Measurements from ENCODE around the gene ZBTB12.
"Not testable (repeated sequence)": the region's sequence is repeated elsewhere in the genome, so short reads cannot be mapped to it uniquely, and the experiment has no call there.

The ZBTB12 gene

GRCh38 chr6:31874836-31875572 lies 26.9 kb downstream of the ZBTB12 start:
- DNase-seq = no peak

DNA sequence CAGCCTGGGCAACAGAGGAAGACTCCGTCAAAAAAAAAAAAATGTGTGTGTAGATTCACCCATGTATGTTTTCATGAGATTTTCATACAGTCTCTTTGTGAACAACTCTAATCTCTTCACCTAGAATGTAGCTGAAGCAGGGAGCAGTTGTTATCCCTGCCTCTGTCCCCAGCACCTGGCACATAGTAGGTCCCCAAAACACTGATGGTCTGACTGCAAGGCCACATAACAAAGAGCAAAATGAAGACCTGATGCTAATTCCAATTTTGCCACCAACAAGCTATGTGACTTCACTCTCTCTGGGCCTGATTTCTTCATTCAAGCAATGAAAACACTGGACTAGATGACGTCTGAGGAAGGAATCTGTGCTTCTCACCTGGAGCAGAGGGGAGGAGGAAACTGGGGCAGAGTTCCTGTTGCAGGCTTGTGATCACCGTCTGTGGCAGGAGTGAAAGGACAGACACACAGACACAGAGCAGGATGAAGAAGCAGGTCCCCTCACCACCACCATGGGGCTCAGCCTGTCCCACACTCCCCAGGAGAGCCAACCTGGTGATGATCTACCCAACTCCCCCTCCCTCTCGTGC lies 27.7 kb downstream of the ZBTB12 start:
- no peak for DNase-seq

DNA sequence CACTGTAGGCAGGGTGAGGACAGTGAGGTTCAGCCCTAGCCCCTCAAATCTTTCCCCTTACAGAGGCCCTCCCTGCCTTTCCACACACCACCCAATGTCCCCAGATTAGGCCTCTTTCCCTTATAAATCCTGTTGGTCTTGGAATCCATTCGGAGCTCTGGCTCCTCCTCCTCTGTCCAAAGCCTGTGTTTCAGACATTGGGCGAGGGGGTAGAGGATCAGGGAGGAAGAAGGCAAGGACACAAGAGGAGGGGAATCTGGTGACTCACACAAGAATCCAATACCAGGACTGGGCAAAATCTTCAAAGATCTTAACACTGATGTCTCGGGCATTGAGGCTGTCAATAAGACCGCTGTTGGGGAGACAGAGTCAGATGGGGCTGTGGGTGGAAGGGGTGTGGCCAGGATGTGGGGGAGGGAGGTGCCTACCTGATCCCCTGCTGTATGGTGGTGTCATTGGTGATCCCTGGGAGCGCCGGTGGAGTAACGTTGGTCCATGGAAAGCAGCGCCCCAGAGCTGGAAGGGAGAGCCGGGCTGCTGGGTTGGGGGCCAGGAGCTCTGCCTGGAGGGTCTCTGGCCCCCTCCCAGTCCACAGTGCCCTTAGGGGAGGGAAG lies 30.7 kb downstream of the ZBTB12 start:
- no peak for DNase-seq

DNA sequence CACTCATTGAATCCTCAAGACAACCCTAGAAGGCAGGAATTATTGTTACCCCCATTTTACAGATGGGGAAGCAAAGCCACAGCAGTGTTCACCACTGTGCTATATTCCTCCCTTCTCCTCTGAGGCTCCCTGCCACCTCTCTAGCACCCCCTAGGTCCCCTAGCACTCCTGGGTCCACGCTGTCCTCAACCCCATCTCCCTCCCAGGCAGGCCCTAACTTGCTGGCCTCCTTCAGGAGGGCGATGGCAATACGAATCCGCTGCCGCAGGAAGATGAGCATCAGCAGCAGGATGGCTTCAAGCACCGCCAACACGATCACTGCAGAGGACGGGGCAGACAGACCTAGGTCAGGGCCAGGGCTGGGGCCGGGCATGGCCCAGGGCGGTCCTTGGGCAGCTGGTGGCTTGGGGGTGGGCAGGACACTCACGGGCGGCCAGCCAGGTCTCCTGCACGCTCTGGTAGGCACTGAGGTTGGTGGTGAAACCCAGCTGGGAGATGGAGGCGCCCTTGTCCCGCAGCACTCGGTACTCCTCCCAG lies 31.4 kb downstream of the ZBTB12 start:
- DNase-seq = no peak

DNA sequence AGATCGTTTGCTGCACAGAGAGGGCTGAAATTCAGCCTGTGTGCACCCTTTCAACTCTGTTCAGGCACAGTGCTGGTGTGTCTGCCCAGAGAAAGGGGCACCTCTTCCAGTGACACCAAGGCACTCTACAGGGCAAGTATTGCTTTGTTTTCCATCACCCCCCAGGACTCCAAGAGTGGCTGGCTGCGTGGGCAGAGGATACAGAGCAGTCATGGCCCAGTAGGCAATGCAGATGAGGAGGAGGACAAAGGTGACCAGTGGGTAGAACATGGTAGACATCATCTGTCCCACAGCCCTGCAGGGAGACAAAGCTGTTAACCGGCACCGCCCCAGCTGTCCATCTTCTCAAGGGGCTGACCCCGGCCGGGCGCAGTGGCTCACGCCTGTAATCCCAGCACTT lies 32.5 kb downstream of the ZBTB12 start:
- no peak for DNase-seq

DNA sequence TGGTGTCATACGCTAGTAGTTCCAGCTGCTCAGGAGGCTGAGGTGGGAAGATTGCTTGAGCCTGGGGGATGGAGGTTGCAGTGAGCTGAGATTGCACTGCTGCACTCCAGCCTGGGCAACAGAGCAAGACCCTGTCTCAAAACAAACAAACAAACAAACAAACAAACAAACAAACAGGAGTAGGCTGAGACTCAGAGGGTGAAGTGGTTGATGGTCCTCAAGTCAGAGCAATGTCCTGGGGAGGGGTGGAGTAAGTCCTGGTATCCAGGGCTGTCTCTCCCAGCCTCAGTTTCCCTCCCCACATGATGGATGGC lies 33.3 kb downstream of the ZBTB12 start:
- DNase-seq = not testable (repeated sequence)

GRCh38 chr6:31865205-31866118 lies 36.4 kb downstream of the ZBTB12 start:
- DNase-seq = no peak

GRCh38 chr6:31864818-31865204 lies 37.1 kb downstream of the ZBTB12 start:
- no peak for DNase-seq

DNA sequence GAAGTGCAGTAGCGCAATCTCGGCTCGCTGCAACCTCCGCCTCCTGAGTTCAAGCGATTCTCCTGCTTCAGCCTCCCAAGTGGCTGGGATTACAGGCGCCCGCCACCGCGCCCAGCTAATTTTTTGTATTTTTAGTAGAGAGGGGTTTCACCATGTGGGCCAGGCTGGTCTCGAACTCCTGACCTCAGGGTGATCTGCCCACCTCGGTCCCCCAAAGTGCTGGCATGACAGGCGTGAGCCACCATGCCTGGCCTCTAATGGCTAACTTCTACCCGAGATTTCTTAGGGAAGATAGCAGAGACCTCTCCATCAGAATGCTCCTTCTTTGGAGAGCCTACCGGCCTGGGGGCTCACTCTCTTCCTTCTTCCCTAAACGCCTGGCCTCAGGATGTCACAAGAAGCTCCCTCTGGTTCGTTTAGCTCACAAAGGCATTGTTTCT lies 37.7 kb downstream of the ZBTB12 start:
- DNase-seq = not testable (repeated sequence)

DNA sequence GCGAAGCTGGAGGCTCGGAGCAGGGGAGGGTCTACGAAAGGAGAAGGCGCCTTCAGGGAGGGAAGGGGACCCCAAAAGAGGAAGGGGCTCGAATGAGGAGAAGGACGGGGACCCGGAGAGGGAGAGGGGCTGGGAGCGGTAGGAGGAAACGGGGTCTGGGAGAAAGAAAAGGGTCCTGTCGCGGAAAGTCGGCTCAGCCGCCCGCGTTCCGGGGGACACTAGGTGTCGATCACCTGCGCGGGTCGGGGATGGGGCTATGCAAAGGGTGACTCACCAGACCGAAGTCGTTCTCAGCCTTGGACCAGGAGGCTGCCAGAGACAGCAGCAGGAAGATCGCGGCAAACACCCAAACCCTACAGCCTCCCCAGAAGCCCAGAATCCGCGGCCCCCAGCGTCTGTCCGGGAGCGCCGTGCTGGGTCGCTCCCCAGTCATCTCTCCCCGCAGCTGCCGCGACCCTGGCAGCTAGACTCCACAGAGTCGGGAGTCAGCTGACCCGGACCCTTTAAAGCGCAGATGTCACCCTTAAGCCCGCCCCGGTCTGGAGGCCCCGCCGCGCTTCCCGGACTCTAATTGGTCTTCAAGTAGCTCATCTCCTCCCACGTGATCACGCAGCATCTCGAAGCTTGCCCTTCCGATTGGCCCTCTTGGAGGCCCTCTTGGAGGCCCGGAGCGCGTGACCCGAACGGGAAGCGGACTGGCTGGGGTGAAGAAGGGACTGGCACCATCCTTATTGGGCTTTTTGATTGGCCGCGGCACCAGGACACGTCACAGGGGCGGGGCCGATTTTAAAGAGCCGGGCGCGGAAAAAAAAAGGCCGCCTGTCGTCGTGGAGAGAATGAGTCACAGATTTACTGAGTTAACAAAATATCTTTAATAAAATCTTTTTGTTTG lies 39.3 kb downstream of the ZBTB12 start, which contains the start of gene NEU1:
Gene NEU1, minus strand, starts transcription at position 478 of the 892 bp plus-strand sequence. Its CDS starts 45 bp downstream, at position 433.
- peak; percentile 88 to 100 for DNase-seq

DNA sequence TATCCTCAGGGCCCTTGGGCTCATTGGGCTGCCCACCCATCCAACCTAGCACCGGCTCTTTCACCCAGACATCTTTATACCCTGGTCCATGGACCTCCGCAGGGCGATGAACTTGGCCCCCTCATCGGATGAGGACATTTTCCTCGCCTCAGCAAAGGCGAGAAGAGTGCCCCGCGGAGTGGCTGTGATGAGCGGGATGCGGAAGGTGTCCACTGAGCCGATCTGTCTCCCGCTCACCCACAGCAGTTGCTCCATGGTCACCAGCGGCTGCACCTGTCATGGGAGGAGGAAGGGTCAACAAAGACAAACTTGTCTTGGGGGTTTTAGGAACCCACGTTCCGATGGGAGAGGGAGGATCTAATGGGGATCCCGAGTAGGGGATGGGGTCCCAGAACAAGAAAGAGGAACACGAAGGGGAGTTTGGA lies 40.0 kb downstream of the ZBTB12 start:
- no peak for DNase-seq

- no peak for DNase-seq
Measured at GRCh38 chr6:31861150-31861549, 40.7 kb downstream of the ZBTB12 start.

DNA sequence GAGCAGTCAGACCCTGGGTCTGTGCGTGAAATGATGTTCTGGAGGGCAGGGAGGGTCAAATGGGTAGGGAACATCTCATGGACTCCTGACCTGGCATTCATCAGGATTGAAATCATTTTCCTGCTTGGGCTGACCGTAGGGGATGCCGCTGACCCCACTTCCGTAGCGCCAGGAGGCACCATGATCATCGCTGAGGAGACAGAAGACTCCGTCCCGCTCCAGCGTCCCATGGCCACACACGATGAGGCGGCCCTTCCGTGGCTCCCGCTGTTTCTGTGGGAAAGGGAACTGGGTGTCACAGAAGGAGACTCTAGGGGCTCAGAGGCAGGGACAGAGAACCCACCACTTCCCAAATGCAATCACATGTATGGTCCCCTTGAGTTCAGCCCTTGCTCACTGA lies 41.5 kb downstream of the ZBTB12 start:
- DNase-seq = no peak

- DNase-seq = no peak
Measured at GRCh38 chr6:31859923-31860322, 42.0 kb downstream of the ZBTB12 start.

DNA sequence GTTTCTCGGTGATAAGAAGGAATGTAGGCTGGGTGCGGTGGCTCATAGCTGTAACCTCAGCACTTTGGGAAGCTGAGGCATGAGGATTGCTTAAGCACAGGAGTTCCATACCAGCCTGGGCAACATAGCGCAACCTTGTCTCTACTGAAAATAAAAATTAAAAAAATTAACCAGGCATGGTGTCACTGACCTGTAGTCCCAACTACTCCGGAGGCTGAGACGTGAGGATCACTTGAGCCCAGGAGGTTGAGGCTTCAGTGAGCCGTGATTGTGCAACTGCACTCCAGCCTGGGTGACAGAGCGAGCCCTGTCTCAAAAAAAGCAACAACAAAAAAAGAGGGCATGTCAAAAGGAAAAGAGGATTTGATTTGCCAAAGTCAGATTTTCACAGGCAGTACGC lies 43.2 kb downstream of the ZBTB12 start:
- DNase-seq = no peak

- DNase-seq = not testable (repeated sequence)
Measured at GRCh38 chr6:31857774-31858173, 44.1 kb downstream of the ZBTB12 start.

- not testable (repeated sequence) for DNase-seq
Measured at GRCh38 chr6:31851980-31852718, 49.7 kb downstream of the ZBTB12 start.

- no peak for DNase-seq
Measured at GRCh38 chr6:31851485-31851832, 50.4 kb downstream of the ZBTB12 start.

- DNase-seq = no peak
Measured at GRCh38 chr6:31850765-31851484, 51.0 kb downstream of the ZBTB12 start.

Data from bone marrow (tissue), 2 donors.